Measurements from ENCODE around the gene COL24A1. TPM values are rescaled to one million over a fixed set of nuclear protein-coding genes. Genes with fewer than 3 reads are reported as not detected.
"Not testable (repeated sequence)": the region's sequence is repeated elsewhere in the genome, so short reads cannot be mapped to it uniquely, and the experiment has no call there.

COL24A1 gene
- total RNA-seq, 1 donor: 0.27 TPM

DNA sequence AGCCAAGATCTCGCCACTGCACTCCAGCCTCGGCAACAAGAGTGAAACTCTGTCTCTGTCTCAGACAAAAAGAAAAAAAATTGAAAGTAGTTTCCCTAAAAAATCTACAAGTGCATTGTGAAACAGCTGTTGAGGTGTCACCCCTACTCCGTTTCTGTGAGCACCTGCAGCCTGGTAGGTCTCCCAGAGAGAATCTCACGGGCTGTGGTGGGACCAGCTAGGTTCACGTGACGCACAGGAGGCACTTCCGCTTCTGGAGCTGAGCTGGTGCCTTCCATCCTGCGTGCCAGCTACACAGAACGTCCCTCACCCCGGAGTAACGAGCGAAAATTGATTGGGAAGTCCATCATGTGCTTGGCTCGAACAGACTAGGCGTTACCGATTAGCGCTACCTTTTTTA, 66.8 kb downstream of the COL24A1 start:
- TF ChIP-seq, protein P1, sequence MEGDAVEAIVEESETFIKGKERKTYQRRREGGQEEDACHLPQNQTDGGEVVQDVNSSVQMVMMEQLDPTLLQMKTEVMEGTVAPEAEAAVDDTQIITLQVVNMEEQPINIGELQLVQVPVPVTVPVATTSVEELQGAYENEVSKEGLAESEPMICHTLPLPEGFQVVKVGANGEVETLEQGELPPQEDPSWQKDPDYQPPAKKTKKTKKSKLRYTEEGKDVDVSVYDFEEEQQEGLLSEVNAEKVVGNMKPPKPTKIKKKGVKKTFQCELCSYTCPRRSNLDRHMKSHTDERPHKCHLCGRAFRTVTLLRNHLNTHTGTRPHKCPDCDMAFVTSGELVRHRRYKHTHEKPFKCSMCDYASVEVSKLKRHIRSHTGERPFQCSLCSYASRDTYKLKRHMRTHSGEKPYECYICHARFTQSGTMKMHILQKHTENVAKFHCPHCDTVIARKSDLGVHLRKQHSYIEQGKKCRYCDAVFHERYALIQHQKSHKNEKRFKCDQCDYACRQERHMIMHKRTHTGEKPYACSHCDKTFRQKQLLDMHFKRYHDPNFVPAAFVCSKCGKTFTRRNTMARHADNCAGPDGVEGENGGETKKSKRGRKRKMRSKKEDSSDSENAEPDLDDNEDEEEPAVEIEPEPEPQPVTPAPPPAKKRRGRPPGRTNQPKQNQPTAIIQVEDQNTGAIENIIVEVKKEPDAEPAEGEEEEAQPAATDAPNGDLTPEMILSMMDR (IDR thresholded peaks at IDR 0.05; ENCODE audit: insufficient read depth, low read length): no peak
- no peak for DNase-seq (ENCODE audit: low read depth)
- H3K4me3 ChIP-seq (ENCODE audit: low read depth, low read length): no peak overlapping the region

DNA sequence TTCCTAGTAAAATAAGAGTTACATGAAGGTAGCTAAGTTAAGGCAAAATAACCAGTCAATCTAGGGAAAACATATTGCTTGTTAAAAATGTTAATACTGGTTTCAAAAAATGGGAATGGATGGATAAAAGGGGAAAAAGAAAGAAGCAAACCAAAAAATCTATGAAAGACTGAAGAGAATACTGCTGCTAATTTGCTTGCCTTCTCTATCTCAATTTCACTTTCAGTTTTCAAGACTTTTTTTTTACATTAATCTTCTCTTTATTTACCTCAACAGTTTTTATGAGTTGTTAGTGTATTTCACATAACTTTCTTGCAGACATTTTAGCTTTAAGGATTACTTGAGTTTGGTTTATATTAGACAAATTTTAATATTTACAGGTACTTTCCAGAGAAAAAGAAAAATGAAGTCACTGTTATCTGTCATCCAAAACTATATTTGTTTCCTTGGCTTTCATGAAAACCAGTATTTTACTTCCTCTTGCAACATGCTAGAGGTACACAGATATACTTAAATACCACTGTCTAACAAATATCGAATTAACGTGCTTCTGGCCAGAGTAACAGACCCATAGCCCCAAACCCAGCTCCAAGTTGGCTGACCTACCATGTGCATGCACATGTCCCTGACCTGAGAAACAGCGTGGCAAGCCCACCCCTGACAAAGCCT, 70.7 kb downstream of the COL24A1 start:
- no peak overlapping the region for H3K4me3 ChIP-seq (ENCODE audit: low read depth, low read length)
- DNase-seq (ENCODE audit: low read depth): no peak
- TF ChIP-seq, protein P1 (IDR thresholded peaks at IDR 0.05; ENCODE audit: insufficient read depth, low read length): no peak

- TF ChIP-seq, protein P1 (IDR thresholded peaks at IDR 0.05; ENCODE audit: insufficient read depth, low read length): no peak
- DNase-seq (ENCODE audit: low read depth): no peak
- H3K4me3 ChIP-seq (ENCODE audit: low read depth, low read length): no peak overlapping the region
Observed at GRCh38 chr1:86084998-86085397, 71.6 kb downstream of the COL24A1 start.

DNA sequence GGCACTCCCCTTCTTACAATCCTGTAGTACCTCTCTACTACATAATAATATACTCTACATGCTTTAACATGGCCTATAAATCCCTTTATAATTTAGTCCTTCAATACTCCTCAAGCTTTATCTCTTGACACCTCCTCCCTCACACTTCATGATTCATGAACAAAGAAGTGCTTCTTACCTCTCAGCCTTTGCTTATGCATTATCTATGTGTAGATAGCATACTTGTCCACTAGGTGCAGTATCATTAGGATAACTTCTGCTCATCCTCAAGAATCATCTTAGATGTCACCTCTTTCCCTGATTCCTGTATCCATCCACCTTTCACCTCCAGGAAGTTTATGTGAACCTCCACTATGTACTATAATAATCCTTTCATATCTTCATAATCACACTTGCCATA, 74.4 kb downstream of the COL24A1 start:
- no peak for DNase-seq (ENCODE audit: low read depth)
- TF ChIP-seq, protein P1 (IDR thresholded peaks at IDR 0.05; ENCODE audit: insufficient read depth, low read length): no peak
- no peak overlapping the region for H3K4me3 ChIP-seq (ENCODE audit: low read depth, low read length)

- not testable (repeated sequence) for H3K4me3 ChIP-seq (ENCODE audit: low read depth, low read length); DNase-seq (ENCODE audit: low read depth)
Observed at GRCh38 chr1:86072474-86072873, 84.1 kb downstream of the COL24A1 start.

- not testable (repeated sequence) for H3K4me3 ChIP-seq (ENCODE audit: low read depth, low read length); DNase-seq (ENCODE audit: low read depth)
Observed at GRCh38 chr1:86071870-86072269, 84.7 kb downstream of the COL24A1 start.

DNA sequence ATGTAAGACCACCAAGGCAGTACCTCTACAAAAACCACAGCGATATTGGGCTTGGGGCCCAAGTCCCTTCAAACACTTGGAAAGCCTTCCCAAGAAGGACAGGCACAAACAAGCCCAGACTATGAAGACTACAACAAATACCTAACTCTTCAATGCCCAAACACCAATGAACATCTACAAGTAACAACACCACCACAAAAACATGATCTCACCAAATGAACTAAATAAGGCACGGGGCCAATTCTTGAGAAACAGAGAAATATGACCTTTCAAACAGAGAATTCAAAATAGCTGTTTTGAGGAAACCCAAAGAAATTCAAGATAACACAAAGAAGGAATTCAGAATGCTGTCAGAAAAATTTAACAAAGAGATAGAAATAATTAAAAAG, 86.8 kb downstream of the COL24A1 start:
- no peak overlapping the region for H3K4me3 ChIP-seq (ENCODE audit: low read depth, low read length)
- peak; percentile 55 for DNase-seq (ENCODE audit: low read depth)
- TF ChIP-seq, protein P1 (IDR thresholded peaks at IDR 0.05; ENCODE audit: insufficient read depth, low read length): no peak

All from fibroblast of the aortic adventitia (primary cell).